Endometrial microvascular endothelial cells (primary cell): ENCODE measurements around the gene TMCC3. TPM values are rescaled to one million over a fixed set of nuclear protein-coding genes. Genes with fewer than 3 reads are reported as not detected.

Experiments
- in situ Hi-C: cut with HindIII; loops from 2 replicates; pipeline ENCODE4 v1.10.0; 2017; ENCODE audit warnings: low sequenced_read_pairs, low pct_unique_long_range_greater_than_20kb; ENCODE audit errors: inconsistent ontology term
- total RNA-seq: library from RNA; depleted of rRNA; stranded (reverse); fragments of >200 nt; gene quantifications from one replicate; pipeline ENCODE4 v1.2.3, GENCODE V29; 2015; ENCODE audit errors: inconsistent ontology term

Gene TMCC3
- total RNA-seq, 1 donor from 2014 or later, result 30.0 TPM

- in situ Hi-C loops, result no loop called here
Measured at GRCh38 chr12:94587266-94588241, 62.8 kb downstream of the TMCC3 start.

DNA sequence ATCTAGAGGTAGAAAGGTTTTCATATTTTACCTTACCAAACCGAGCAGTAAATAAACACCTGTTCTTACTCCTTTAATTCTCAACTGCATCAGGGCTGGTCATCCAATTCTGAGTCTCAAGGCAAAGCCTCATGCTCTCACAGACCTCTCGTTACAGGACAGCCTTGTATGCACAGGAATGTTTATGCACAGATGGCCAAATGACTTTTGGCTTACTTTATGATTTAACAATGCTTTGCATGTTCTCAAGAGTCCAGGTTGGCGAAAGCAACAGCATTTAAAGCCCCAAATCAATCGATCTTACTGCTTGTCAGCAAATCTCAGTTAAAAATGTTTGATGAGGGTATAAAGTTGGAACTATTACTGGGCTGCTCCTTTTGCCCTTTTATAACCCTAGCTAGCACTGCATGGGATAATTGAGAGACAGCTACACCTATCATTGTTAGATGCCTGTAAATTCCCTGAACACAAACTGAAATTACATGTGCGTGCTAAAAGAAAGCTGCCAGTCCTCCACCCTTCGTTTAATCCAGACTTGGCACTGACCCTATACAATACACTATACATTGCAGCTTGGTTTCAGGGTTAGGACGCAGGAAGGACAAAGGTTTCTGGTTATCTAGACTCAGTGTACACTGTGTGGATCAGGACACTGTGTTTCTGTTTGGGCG is 63.6 kb downstream of the TMCC3 start:
- in situ Hi-C loops, result no loop called here

GRCh38 chr12:94585626-94586025 is 64.7 kb downstream of the TMCC3 start:
- in situ Hi-C loops, result no loop called here

DNA sequence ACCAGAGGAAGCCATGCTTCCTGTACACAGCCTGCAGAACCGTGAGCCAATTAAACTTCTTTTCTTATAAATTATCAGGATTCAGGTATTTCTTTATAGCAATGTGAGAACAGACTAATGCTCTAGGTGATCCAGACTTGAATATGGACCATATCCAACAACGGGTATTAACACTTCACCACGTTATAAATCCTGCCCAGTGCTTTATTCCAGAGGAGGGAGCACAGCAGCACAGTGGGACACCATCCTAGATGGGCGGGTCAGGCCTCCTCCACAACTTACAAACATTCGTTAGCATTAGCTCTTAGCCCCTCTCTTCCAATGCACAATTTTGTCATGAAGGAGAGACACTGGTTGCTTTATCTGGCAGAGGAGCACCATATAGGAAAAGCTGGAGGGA is 66.0 kb downstream of the TMCC3 start:
- in situ Hi-C loops, result no loop called here

DNA sequence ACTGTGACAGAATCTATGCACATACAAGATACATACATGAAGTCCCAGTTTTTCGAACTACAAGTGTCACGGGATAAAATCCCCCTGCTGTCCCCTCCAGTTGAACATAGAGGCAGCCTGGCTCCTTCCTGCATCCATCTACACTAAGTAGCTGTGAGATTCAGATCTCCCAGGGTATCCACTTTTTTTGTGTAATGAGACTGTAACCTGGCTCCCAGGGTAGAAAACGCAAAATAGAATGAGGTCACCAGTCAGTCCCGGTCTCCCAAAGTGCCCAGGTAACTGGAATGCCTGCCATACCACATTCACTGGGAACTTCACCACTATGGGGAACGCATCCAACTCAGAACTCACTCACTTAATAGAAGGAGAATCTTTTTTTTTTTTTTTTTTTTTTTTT is 67.8 kb downstream of the TMCC3 start:
- in situ Hi-C loops, result no loop called here

DNA sequence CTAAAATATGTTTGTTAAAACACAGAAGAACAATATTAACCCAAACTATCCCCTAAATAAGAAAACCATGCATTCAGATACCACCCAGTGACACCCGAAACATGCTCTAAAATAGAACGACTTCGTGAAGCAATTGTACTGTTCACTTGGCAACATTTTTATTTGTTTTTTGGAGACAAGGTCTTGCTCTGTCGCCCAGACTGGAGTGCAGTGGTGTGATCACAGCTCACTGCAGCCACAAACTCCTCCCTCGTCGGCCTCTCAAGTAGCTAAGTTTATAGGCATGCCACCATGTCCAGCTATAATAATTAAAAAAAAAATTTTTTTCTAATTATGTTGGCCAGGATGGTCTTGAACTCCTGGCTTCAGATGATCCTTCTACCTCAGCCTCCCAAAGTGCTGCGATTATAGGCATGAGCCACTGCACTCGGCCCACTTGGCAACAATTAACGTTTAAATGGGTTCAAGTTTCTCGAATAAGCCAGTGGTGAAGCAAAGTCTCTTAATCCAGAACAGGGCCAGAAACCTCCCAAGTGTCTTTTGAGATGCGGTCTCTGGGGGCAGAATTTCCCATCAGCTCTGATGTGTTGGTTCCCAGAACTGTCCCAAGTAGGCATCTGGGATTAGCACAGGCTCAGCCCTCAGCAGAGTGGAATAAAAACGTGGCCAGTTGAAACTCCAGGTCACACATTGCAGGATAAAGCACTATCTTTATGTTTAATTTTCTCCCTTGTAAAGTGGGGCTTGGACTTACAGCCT is 74.5 kb downstream of the TMCC3 start:
- in situ Hi-C loops, result no loop called here

- in situ Hi-C loops, result no loop called here
Measured at GRCh38 chr12:94575024-94575423, 75.3 kb downstream of the TMCC3 start.

DNA sequence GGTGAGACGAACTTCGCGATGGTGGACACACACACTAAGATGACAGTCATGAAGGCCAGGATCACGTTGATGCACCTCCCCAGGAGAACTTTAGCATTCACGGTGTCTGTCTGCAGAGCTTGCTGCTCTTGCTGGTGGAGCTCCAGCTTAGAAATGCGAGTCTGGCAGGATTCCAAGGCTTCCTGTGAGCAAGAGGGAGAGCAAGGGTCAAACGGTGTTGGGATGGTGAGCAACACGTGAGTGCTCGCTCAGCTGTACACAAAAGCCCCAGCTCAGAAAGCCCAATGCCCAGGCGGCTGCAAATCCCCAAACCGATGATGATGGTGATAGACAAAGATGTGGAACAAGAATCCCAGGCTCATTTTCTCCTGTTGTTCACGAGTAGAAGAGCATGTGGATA is 78.8 kb downstream of the TMCC3 start:
- in situ Hi-C loops, result no loop called here

DNA sequence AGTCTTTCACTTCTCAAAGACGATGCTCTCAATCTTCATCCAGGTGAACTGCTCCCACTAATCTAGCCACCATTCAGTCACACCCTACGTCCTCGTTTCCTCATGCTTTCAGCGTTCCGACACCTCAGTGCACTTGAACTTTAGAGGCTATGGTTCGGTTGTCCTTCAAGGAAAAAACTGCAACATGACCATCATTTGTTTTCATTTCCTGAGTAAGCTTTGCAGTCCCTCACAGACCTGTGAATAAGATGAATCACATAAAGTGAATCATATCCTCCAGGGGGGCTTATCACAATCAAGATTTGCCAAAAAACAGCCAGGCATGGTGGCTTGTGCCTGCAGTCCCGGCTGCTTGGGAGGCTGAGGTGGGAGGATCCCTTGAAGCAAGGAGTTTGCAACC is 80.2 kb downstream of the TMCC3 start:
- in situ Hi-C loops, result no loop called here

DNA sequence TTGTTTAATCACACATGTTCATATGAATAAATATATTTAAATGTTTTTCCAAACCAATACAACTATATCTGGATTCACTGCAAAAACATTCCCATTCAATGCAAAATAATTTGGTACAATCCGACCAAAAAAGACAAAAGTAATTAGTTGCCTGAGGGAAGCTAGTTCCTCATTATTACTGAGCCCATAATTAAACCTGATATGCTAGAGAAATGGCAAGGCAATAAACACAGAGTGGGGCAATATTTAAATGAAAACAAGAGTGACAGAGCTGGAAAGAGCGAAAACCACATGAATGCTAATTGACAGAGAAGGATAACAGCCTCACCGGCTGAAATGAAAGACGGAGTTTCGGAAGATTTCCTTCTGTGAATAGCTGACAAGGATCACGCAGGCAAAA is 82.6 kb downstream of the TMCC3 start:
- in situ Hi-C loops, result no loop called here

DNA sequence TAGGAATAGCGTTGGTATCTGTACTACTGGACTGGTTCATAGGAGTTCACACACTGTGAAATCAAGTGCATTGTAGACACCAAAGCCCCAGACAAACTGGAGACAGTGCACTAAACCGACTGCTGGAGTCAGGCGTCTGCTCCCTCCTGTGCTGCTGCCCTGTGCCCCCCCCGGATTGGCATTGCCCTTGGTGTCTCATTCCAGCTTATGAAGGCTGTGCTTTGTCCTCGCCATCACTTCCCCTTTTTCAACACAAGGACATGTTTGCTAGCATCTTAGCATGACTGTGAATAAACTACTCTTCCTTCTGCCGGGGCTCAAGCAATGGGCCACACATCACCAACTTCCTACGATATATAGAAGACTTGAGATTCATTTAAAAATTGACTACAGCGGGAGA is 84.0 kb downstream of the TMCC3 start:
- in situ Hi-C loops, result no loop called here

GRCh38 chr12:94565683-94566082 is 84.7 kb downstream of the TMCC3 start:
- in situ Hi-C loops, result no loop called here

- in situ Hi-C loops, result no loop called here
Measured at GRCh38 chr12:94563286-94563685, 87.1 kb downstream of the TMCC3 start.

- in situ Hi-C loops, result no loop called here
Measured at GRCh38 chr12:94561943-94562411, 88.4 kb downstream of the TMCC3 start.

DNA sequence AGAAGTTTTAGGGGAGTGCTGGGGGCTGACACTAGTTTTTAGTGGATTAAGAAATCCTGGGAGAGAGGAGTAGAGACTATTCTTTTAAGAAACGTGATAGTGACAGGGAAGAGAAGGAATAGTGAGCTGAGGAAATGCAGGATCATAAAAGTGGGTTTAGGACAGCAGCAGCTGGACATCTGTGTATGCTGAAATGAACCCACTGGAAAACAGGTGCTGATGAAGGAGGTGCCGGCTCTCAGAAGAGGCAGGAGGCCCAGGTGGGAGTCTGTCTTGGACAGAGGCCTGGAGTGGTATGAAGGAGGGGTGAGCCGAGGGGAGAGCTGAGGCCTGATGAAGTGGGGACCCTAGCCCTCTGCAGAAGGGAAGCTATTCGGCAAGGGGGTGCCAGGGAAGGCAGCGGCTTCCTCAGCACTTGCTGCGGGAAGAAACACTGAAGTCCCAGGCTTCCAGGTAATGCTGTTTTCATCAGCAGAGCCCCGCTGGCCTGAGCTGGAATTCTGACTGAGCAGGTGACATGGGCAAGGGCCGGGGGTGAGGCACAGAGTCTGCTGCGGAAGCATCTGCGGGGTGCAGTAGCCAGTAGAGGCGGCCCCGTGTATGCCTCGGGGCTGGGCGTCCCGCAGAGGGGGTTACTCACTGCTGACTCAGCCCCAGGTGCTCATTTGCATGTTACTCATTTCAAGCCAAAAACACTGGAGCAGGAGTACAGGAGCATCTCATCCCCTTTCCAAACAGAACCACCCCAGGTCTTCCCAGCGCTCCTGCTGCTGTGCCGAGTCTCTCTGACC is 89.7 kb downstream of the TMCC3 start:
- in situ Hi-C loops, result no loop called here

DNA sequence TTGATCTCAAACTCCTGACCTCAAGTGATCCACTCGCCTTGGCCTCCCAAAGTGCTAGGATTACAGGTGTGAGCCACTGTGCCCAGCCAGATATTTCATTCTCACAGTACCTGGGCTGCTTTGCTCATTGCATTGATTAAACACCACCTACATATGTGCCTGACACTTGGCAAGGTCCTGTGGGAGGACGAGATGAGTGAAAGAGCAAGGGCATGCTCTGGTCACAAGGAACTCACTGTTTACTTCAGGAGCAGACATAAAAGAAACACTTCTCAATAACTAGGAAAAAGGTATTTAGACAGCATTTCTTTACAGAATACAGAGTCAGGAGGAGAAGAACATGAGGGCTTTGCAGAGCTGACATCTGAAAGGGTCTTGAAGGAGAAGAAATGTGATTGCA is 91.7 kb downstream of the TMCC3 start:
- in situ Hi-C loops, result no loop called here

GRCh38 chr12:94557746-94558295 is 92.5 kb downstream of the TMCC3 start:
- in situ Hi-C loops, result no loop called here

GRCh38 chr12:94555687-94556086 is 94.7 kb downstream of the TMCC3 start:
- in situ Hi-C loops, result no loop called here
